HAP-1 (cell line): ENCODE measurements around the gene AKAP8.
"Not testable (repeated sequence)": the region's sequence is repeated elsewhere in the genome, so short reads cannot be mapped to it uniquely, and the experiment has no call there.

Experiments used
- DNase-seq, 2 experiments: peaks; one replicate each; pipeline ENCODE4 v3.0.0-alpha.2; 2016 to 2020; ENCODE audit warnings: low spot score in 2 of 2
- H3K27me3 ChIP-seq: fragments of 250-450 bp; sonication (Bioruptor Pico); 2 replicates; pipeline ENCODE4 v1.5.1; 2020; ENCODE audit warnings: low read depth, mild to moderate bottlenecking, moderate library complexity
- H3K36me3 ChIP-seq: fragments of 250-450 bp; sonication (Bioruptor Pico); replicated peaks from 2 replicates; pipeline ENCODE4 v1.5.1; 2020; ENCODE audit warnings: mild to moderate bottlenecking
- H3K4me1 ChIP-seq: fragments of 250-450 bp; sonication (Bioruptor Pico); 2 replicates; pipeline ENCODE4 v1.5.1; 2020; ENCODE audit warnings: mild to moderate bottlenecking
- H3K4me3 ChIP-seq: fragments of 250-450 bp; sonication (Bioruptor Pico); 2 replicates; pipeline ENCODE4 v1.5.1; 2020; ENCODE audit warnings: mild to moderate bottlenecking, moderate library complexity
- H3K9me3 ChIP-seq: fragments of 250-450 bp; sonication (Bioruptor Pico); 2 replicates; pipeline ENCODE4 v1.5.1; 2020; ENCODE audit warnings: mild to moderate bottlenecking, moderate library complexity
- in situ Hi-C: fragments of 300-500 bp; cut with MboI; formaldehyde crosslinking; loops from 3 replicates; pipeline ENCODE4 v1.14.3; 2020; ENCODE audit warnings: low sequenced_read_pairs, inconsistent platforms, mixed read lengths

Gene AKAP8

GRCh38 chr19:15419413-15420025 is 39.9 kb upstream of the AKAP8 start:
- DNase-seq: no peak
- Histone ChIP-seq H3K27me3 (no peaks in the 10 kb centered on the region), H3K4me1 (peaks cover 12% of the 10 kb centered on the region), H3K4me3 (peak overlapping the region; percentile 94), H3K36me3 (peaks cover 28% of the 10 kb centered on the region), H3K9me3 (no peaks in the 10 kb centered on the region)
- in situ Hi-C loops: no loop called here

GRCh38 chr19:15418579-15419412 is 39.2 kb upstream of the AKAP8 start, which contains the start of gene AKAP8L:
Gene AKAP8L, minus strand, starts transcription at chr19:15418988. Its CDS starts 65 bp downstream, at chr19:15418923.
- H3K9me3 ChIP-seq: no peaks in the 10 kb centered on the region
- peak within 1 kb of the TSS; percentile 94 for H3K4me3 ChIP-seq
- in situ Hi-C loops: no loop called here
- DNase-seq: peak; percentile 98 to 99
- H3K27me3 ChIP-seq: no peaks in the 10 kb centered on the region
- H3K36me3 ChIP-seq: peaks cover 23% of the 10 kb centered on the region
- peaks cover 12% of the 10 kb centered on the region for H3K4me1 ChIP-seq

GRCh38 chr19:15418231-15418578 is 38.6 kb upstream of the AKAP8 start:
- H3K4me1 ChIP-seq: peaks cover 12% of the 10 kb centered on the region
- DNase-seq: peak in 1 of 2 experiments; percentile 74
- H3K36me3 ChIP-seq: peaks cover 17% of the 10 kb centered on the region
- no peaks in the 10 kb centered on the region for H3K27me3 ChIP-seq
- in situ Hi-C loops: no loop called here
- no peaks in the 10 kb centered on the region for H3K9me3 ChIP-seq
- peak overlapping the region; percentile 94 for H3K4me3 ChIP-seq

GRCh38 chr19:15417699-15418098 is 38.1 kb upstream of the AKAP8 start:
- in situ Hi-C loops: no loop called here
- Histone ChIP-seq H3K36me3 (peaks cover 15% of the 10 kb centered on the region), H3K4me3 (peak overlapping the region; percentile 94), H3K4me1 (peaks cover 12% of the 10 kb centered on the region), H3K9me3 (no peaks in the 10 kb centered on the region), H3K27me3 (no peaks in the 10 kb centered on the region)
- peak; percentile 23 to 33 for DNase-seq

- no peak overlapping the region for H3K4me3 ChIP-seq
- H3K4me1 ChIP-seq: peaks cover 9% of the 10 kb centered on the region; the same call in 1 of the 2 replicates
- no peak for DNase-seq
- H3K9me3 ChIP-seq: no peaks in the 10 kb centered on the region
- in situ Hi-C loops: no loop called here
- H3K27me3 ChIP-seq: no peaks in the 10 kb centered on the region
- H3K36me3 ChIP-seq: peaks cover 37% of the 10 kb centered on the region
These were observed 33.2 kb upstream of the AKAP8 start for GRCh38 chr19:15412832-15413231.

GRCh38 chr19:15411351-15411750 is 31.8 kb upstream of the AKAP8 start:
- H3K4me1 ChIP-seq, H3K27me3 ChIP-seq, H3K4me3 ChIP-seq, DNase-seq, in situ Hi-C loops, H3K9me3 ChIP-seq: not testable (repeated sequence)
- peaks cover 39% of the 10 kb centered on the region for H3K36me3 ChIP-seq

GRCh38 chr19:15404780-15405211 is 25.2 kb upstream of the AKAP8 start:
- no peak for DNase-seq
- in situ Hi-C loops: no loop called here
- peaks cover 59% of the 10 kb centered on the region for H3K36me3 ChIP-seq
- H3K9me3 ChIP-seq: no peaks in the 10 kb centered on the region
- H3K27me3 ChIP-seq: no peaks in the 10 kb centered on the region
- no peak overlapping the region for H3K4me3 ChIP-seq
- no peaks in the 10 kb centered on the region for H3K4me1 ChIP-seq

- H3K27me3 ChIP-seq: no peaks in the 10 kb centered on the region
- in situ Hi-C loops: no loop called here
- peaks cover 59% of the 10 kb centered on the region for H3K36me3 ChIP-seq
- no peak overlapping the region for H3K4me3 ChIP-seq
- no peak for DNase-seq
- H3K4me1 ChIP-seq: no peaks in the 10 kb centered on the region
- no peaks in the 10 kb centered on the region for H3K9me3 ChIP-seq
These were observed 24.7 kb upstream of the AKAP8 start for GRCh38 chr19:15404097-15404779.

GRCh38 chr19:15403151-15403531 is 23.6 kb upstream of the AKAP8 start:
- no peak for DNase-seq
- no peak overlapping the region for H3K4me3 ChIP-seq
- in situ Hi-C loops: no loop called here
- no peaks in the 10 kb centered on the region for H3K27me3 ChIP-seq
- no peaks in the 10 kb centered on the region for H3K4me1 ChIP-seq
- no peaks in the 10 kb centered on the region for H3K9me3 ChIP-seq
- peaks cover 61% of the 10 kb centered on the region for H3K36me3 ChIP-seq

- Histone ChIP-seq H3K9me3 (no peaks in the 10 kb centered on the region), H3K4me1 (no peaks in the 10 kb centered on the region), H3K36me3 (peaks cover 62% of the 10 kb centered on the region), H3K4me3 (no peak overlapping the region), H3K27me3 (no peaks in the 10 kb centered on the region)
- in situ Hi-C loops: no loop called here
- no peak for DNase-seq
These were observed 23.0 kb upstream of the AKAP8 start for GRCh38 chr19:15402411-15403150.

GRCh38 chr19:15401397-15401710 is 21.8 kb upstream of the AKAP8 start:
- Histone ChIP-seq H3K4me3 (no peak overlapping the region), H3K27me3 (no peaks in the 10 kb centered on the region), H3K9me3 (no peaks in the 10 kb centered on the region), H3K4me1 (no peaks in the 10 kb centered on the region), H3K36me3 (peaks cover 74% of the 10 kb centered on the region)
- DNase-seq: no peak
- in situ Hi-C loops: no loop called here

GRCh38 chr19:15400521-15401396 is 21.2 kb upstream of the AKAP8 start:
- Histone ChIP-seq H3K27me3 (no peaks in the 10 kb centered on the region), H3K36me3 (peaks cover 76% of the 10 kb centered on the region), H3K4me1 (no peaks in the 10 kb centered on the region), H3K4me3 (no peak overlapping the region), H3K9me3 (no peaks in the 10 kb centered on the region)
- in situ Hi-C loops: no loop called here
- DNase-seq: no peak

- DNase-seq: no peak
- no peaks in the 10 kb centered on the region for H3K9me3 ChIP-seq
- no peaks in the 10 kb centered on the region for H3K4me1 ChIP-seq
- no peak overlapping the region for H3K4me3 ChIP-seq
- in situ Hi-C loops: no loop called here
- H3K36me3 ChIP-seq: peaks cover 80% of the 10 kb centered on the region
- no peaks in the 10 kb centered on the region for H3K27me3 ChIP-seq
These were observed 20.0 kb upstream of the AKAP8 start for GRCh38 chr19:15399635-15400034.
